ENCODE results near the gene VPS35. TPM values are rescaled to one million over a fixed set of nuclear protein-coding genes. Genes with fewer than 3 reads are reported as not detected.

VPS35 gene
- total and polyA plus RNA-seq, 2 of the 13 experiments (the other 11 are each of a cell fraction or from before 2014, with no cell fraction given), result 30.7 to 136 TPM

DNA sequence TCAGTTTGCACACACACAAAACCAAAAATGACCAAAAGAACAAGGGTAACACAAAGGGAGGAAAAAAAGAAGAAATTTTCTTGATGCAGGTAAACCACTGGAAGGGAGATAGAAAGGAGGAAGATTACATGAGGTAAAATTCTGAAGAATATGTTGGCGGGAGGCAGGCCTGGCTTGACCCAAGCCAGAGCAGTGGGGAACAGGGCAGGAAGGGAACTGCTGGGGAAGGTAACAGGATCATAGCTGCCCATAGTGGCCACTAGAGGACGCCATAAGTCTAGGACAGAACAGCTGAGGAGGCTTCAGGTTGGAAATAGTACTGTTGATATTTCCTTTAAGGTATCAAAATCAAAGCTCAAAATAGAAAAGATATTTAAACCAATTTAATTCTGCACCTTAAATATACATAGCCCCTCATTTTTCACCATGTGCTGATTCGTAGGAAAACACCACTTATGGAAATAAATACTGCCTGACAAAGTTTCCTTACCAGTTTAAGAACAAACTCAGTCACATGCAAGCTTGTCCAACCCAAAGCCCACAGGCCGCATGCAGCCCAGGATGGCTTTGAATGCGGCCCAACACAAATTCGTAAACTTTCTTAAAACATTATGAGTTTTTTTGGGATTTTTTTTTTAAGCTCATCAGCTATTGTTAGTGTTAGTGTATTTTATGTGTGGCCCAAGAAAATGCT is 15.5 kb downstream of the VPS35 start (continued):
- TF ChIP-seq RXRB (CRISPR knock-in tag; IDR thresholded peaks at IDR 0.05; ENCODE audit: borderline replicate concordance), result peak; percentile 37; the same call in 1 of the 2 replicates
- no peak for TF ChIP-seq ZNF589 (CRISPR knock-in tag; conservative IDR thresholded peaks at IDR 0.05)
- TF ChIP-seq ZNF225 (CRISPR knock-in tag; IDR thresholded peaks at IDR 0.05), result no peak
- TF ChIP-seq GABPB1 (CRISPR knock-in tag; IDR thresholded peaks at IDR 0.05), result no peak
- no peak for TF ChIP-seq HES4 (CRISPR knock-in tag; IDR thresholded peaks at IDR 0.05; ENCODE audit: borderline replicate concordance)
- peak; percentile 16; the same call in 1 of the 2 replicates for TF ChIP-seq RXRA (CRISPR knock-in tag; IDR thresholded peaks at IDR 0.05)
- 0 out of 2 replicates have a peak, but pooled peaks have one; percentile 37 for TF ChIP-seq ETV5 (CRISPR knock-in tag; IDR thresholded peaks at IDR 0.05; ENCODE audit: borderline replicate concordance)
- peak in 1 of 2 experiments; percentile 58; a peak in 1 of 4 replicates for TF ChIP-seq KLF16 (CRISPR knock-in tag; IDR thresholded peaks at IDR 0.05)
- TF ChIP-seq HNF1B (CRISPR knock-in tag; IDR thresholded peaks at IDR 0.05), result 0 out of 2 replicates have a peak, but pooled peaks have one; percentile 28
- TF ChIP-seq LCORL (IDR thresholded peaks at IDR 0.05), result no peak
- TF ChIP-seq LCORL (CRISPR knock-in tag; IDR thresholded peaks at IDR 0.05), result 0 out of 2 replicates have a peak, but pooled peaks have one; percentile 21
- TF ChIP-seq IRF2 (CRISPR knock-in tag; IDR thresholded peaks at IDR 0.05), result 0 out of 2 replicates have a peak, but pooled peaks have one; percentile 54
- TF ChIP-seq CTCF (CRISPR knock-in tag; IDR thresholded peaks at IDR 0.05), result peak; percentile 94
- no peak for TF ChIP-seq ZNF552 (CRISPR knock-in tag; IDR thresholded peaks at IDR 0.05; ENCODE audit: borderline replicate concordance)
- TF ChIP-seq TFAP4 (IDR thresholded peaks at IDR 0.05; ENCODE audit: borderline replicate concordance, low read depth), result peak; percentile 67; the same call in 1 of the 2 replicates
- 0 out of 2 replicates have a peak, but pooled peaks have one; percentile 10 for TF ChIP-seq FOXO1 (CRISPR knock-in tag; IDR thresholded peaks at IDR 0.05)
- TF ChIP-seq ZFP36 (IDR thresholded peaks at IDR 0.05; ENCODE audit: borderline replicate concordance, low read depth, low read length, partially characterized antibody), result no peak
- TF ChIP-seq ZNF788 (CRISPR knock-in tag; IDR thresholded peaks at IDR 0.05; ENCODE audit: borderline replicate concordance), result no peak
- TF ChIP-seq ZFP1 (CRISPR knock-in tag; IDR thresholded peaks at IDR 0.05), result no peak
- no peak for TF ChIP-seq KMT2A (CRISPR knock-in tag; IDR thresholded peaks at IDR 0.05)
- no peak for TF ChIP-seq ZNF563 (CRISPR knock-in tag; IDR thresholded peaks at IDR 0.05)
- peak; percentile 94 for TF ChIP-seq SMC3 (IDR thresholded peaks at IDR 0.05; ENCODE audit: low read length)
- TF ChIP-seq, protein P1, sequence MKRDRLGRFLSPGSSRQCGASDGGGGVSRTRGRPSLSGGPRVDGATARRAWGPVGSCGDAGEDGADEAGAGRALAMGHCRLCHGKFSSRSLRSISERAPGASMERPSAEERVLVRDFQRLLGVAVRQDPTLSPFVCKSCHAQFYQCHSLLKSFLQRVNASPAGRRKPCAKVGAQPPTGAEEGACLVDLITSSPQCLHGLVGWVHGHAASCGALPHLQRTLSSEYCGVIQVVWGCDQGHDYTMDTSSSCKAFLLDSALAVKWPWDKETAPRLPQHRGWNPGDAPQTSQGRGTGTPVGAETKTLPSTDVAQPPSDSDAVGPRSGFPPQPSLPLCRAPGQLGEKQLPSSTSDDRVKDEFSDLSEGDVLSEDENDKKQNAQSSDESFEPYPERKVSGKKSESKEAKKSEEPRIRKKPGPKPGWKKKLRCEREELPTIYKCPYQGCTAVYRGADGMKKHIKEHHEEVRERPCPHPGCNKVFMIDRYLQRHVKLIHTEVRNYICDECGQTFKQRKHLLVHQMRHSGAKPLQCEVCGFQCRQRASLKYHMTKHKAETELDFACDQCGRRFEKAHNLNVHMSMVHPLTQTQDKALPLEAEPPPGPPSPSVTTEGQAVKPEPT (CRISPR knock-in tag; IDR thresholded peaks at IDR 0.05; ENCODE audit: low read depth), result no peak
- no peak for TF ChIP-seq ZNF354B (CRISPR knock-in tag; IDR thresholded peaks at IDR 0.05)
- TF ChIP-seq MIER2 (CRISPR knock-in tag; IDR thresholded peaks at IDR 0.05), result peak; percentile 37; the same call in 1 of the 2 replicates
